Endothelial cell of umbilical vein (primary cell): ENCODE measurements around the gene ZNF273. TPM values are rescaled to one million over a fixed set of nuclear protein-coding genes. Genes with fewer than 3 reads are reported as not detected.
A peak's percentile ranks its signal among the peaks of the same experiment; 100 is the strongest.

Experiments
- BruUV-seq: library from RNA; stranded (reverse); fragments of 400-500 nt; replicated peaks from 2 replicates; lab custom pipeline; 2021; lab: Mats Ljungman, UMichigan
- CTCF ChIA-PET: fragments of 300-600, 350-600 bp; sonication (Branson Sonifier 250); formaldehyde crosslinking; loops from one replicate; lab custom pipeline; 2021; ENCODE audit warnings: antibody characterized with exemption, inconsistent platforms; lab: Charles Lee
- POLR2A ChIA-PET: fragments of 300-600, 350-600 bp; sonication (Branson Sonifier 250); formaldehyde crosslinking; loops from one replicate; lab custom pipeline; 2021; ENCODE audit warnings: antibody characterized with exemption, inconsistent platforms; lab: Charles Lee
- DNase-seq: peaks from one replicate; pipeline ENCODE4 v3.0.0-alpha.2; 2011; ENCODE audit warnings: low read depth, low spot score
- FAIRE-seq: peaks from 2 replicates; lab custom pipeline; 2011; peaks lifted over from hg19 to GRCh38; lab: Jason Lieb, UNC
- H2AFZ ChIP-seq: 2 replicates; pipeline ENCODE4 v1.6.0; 2012; ENCODE audit warnings: low read depth, low read length, control low read depth, inconsistent platforms
- H3K27ac ChIP-seq: 2 replicates; pipeline ENCODE4 v1.5.1; 2011; ENCODE audit warnings: low read depth, mild to moderate bottlenecking, control low read depth, low read length, moderate library complexity; ENCODE audit not compliant: insufficient read depth
- H3K27me3 ChIP-seq, 2 experiments: 2 replicates each; pipeline versions ENCODE4 v1.6.0 to v1.6.1; 2011; ENCODE audit warnings: low read length in 2 of 2, mixed read lengths in 1 of 2; ENCODE audit not compliant: control insufficient read depth in 2 of 2, insufficient read depth in 2 of 2
- H3K36me3 ChIP-seq, 2 experiments: 2 replicates in 1 of 2; 3 replicates in 1 of 2; pipeline ENCODE4 v1.5.1; 2011; ENCODE audit warnings: low read length in 2 of 2, mild to moderate bottlenecking in 1 of 2, moderate library complexity in 1 of 2; ENCODE audit not compliant: control insufficient read depth in 2 of 2, insufficient read depth in 2 of 2; ENCODE audit errors: extremely low read depth in 1 of 2
- H3K4me1 ChIP-seq: 3 replicates; pipeline ENCODE4 v1.5.1; 2011; ENCODE audit warnings: mild to moderate bottlenecking, low read length; ENCODE audit not compliant: control insufficient read depth, insufficient read depth; ENCODE audit errors: extremely low read depth
- H3K4me2 ChIP-seq: 2 replicates; pipeline ENCODE4 v1.6.1; 2011; ENCODE audit warnings: low read length, control low read depth, mixed read lengths; ENCODE audit not compliant: insufficient read depth
- H3K4me3 ChIP-seq, 3 experiments: fragments of 200-600 bp in 1 of 3; sonication (generic), shearing (Covaris generic) in 1 of 3; replicated peaks in 1 of 3; 2 replicates each; pipeline ENCODE4 v1.5.1; 2011 to 2016; ENCODE audit warnings: control low read depth in 3 of 3, low read length in 3 of 3, mild to moderate bottlenecking in 2 of 3, inconsistent platforms in 1 of 3, low read depth in 1 of 3, moderate library complexity in 1 of 3; ENCODE audit not compliant: insufficient read depth in 1 of 3
- H3K79me2 ChIP-seq: 2 replicates; pipeline ENCODE4 v1.6.0; 2012; ENCODE audit warnings: low read length, inconsistent platforms; ENCODE audit not compliant: control insufficient read depth, insufficient read depth
- H3K9ac ChIP-seq: replicated peaks from 2 replicates; pipeline ENCODE3; 2011; ENCODE audit warnings: low read length, control low read depth; ENCODE audit not compliant: insufficient read depth; ENCODE audit errors: extremely low read depth
- H3K9me1 ChIP-seq: replicated peaks from 3 replicates; pipeline ENCODE4 v1.6.0; 2011; ENCODE audit warnings: mild to moderate bottlenecking, low read length; ENCODE audit not compliant: control insufficient read depth, insufficient read depth; ENCODE audit errors: extremely low read depth
- H3K9me3 ChIP-seq: replicated peaks from 2 replicates; pipeline ENCODE4 v1.5.1; 2012; ENCODE audit warnings: low read length, inconsistent platforms; ENCODE audit not compliant: control insufficient read depth, insufficient read depth
- H4K20me1 ChIP-seq: replicated peaks from 2 replicates; pipeline ENCODE3; 2011; ENCODE audit warnings: mild to moderate bottlenecking, low read length; ENCODE audit not compliant: control insufficient read depth, insufficient read depth; ENCODE audit errors: extremely low read depth
- EZH2 ChIP-seq: IDR thresholded peaks from 2 replicates; pipeline ENCODE4 v1.6.1; 2012; ENCODE audit warnings: borderline replicate concordance, low read depth, mild to moderate bottlenecking, moderate library complexity, low read length, inconsistent platforms; ENCODE audit not compliant: severe bottlenecking
- FOS ChIP-seq: IDR thresholded peaks from 2 replicates; pipeline ENCODE4 v1.6.1; 2011; ENCODE audit warnings: mild to moderate bottlenecking, low read length, moderate library complexity, borderline replicate concordance; ENCODE audit not compliant: insufficient read depth
- GATA2 ChIP-seq: IDR thresholded peaks from 2 replicates; pipeline ENCODE4 v1.7.0; 2011; ENCODE audit warnings: low read depth, mild to moderate bottlenecking, moderate library complexity, mixed read lengths, low read length; ENCODE audit not compliant: insufficient read length, insufficient read depth
- JUN ChIP-seq: IDR thresholded peaks from 2 replicates; pipeline ENCODE4 v1.6.1; 2011; ENCODE audit warnings: borderline replicate concordance, low read depth; ENCODE audit not compliant: insufficient read length, insufficient read depth
- MYC ChIP-seq: IDR thresholded peaks from one replicate; pipeline ENCODE4 v1.6.1; 2011; ENCODE audit warnings: mild to moderate bottlenecking, low read depth, low read length
- POLR2A ChIP-seq: IDR thresholded peaks from 2 replicates; pipeline ENCODE4 v1.6.1; 2012; ENCODE audit warnings: low read depth, mild to moderate bottlenecking, control low read depth, low read length
- POLR2AphosphoS5 ChIP-seq: IDR thresholded peaks from 2 replicates; pipeline ENCODE4 v1.6.1; 2012; ENCODE audit warnings: low read depth, mild to moderate bottlenecking, control low read depth, low read length, moderate library complexity; ENCODE audit not compliant: insufficient read depth
- dilution Hi-C: fragments of 300-500 bp; cut with MboI; formaldehyde crosslinking; loops from one replicate; pipeline ENCODE4 v1.15.0; 2019; ENCODE audit warnings: low sequenced_read_pairs; ENCODE audit not compliant: extremely low pct_ligation_motif_present
- intact Hi-C: fragments of 100-400 bp; cut with micrococcal nuclease; formaldehyde crosslinking; loops from one replicate; pipeline ENCODE4 v1.10.0; 2022
- polyA plus RNA-seq, 4 experiments: library from polyadenylated mRNA; depleted of rRNA in 3 of 4; stranded (reverse) in 3 of 4; unstranded in 1 of 4; fragments of >200 nt; gene quantifications; 2 replicates each; pipeline versions ENCODE4 v1.2.1 to v1.2.3, GENCODE V29; 2011 to 2012; ENCODE audit warnings: missing spikeins in 1 of 4
- total RNA-seq: library from RNA; stranded (reverse); gene quantifications from 2 replicates; pipeline ENCODE4 v1.2.3, GENCODE V29; 2021
- TF ChIP-seq, protein P1 (sequence below), 2 donors: IDR thresholded peaks; 1 replicate in 1 of 2; 2 replicates in 1 of 2; pipeline ENCODE4 v1.5.1; 2011; ENCODE audit warnings: low read length in 2 of 2, mild to moderate bottlenecking in 2 of 2, moderate library complexity in 2 of 2, control low read depth in 1 of 2, inconsistent platforms in 1 of 2, low read depth in 1 of 2; ENCODE audit not compliant: insufficient read depth in 1 of 2; ENCODE audit errors: extremely low read depth in 1 of 2
- TF ChIP-seq, protein P2 (sequence below): IDR thresholded peaks from 2 replicates; pipeline ENCODE4 v1.6.1; 2011; ENCODE audit not compliant: insufficient read depth, insufficient read length

The ZNF273 gene
- total and polyA plus RNA-seq, 2 donors (not counting 3 experiments of a cell fraction or from before 2014, with no cell fraction given): 1.4 to 4.1 TPM

DNA sequence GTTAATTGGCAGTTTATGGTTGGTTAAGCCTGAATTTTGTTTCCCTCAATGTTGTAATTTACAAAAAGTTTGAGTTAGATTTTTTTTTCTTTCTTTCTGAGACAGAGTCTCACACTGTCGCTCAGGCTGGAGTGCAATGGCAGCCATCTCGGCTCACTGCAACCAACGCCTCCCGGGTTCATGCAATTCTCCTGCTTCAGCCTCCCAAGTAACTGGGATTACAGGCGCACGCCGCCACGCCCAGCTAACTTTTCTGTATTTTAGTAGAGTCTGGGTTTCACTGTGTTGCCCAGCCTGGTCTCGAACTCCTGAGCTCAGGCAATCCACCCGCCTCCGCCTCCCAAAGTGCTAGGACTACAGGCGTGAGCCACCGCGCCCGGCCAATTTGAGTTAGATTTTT, 935 bp downstream of the ZNF273 start:
- Histone ChIP-seq H3K79me2 (peaks cover 19% of the 10 kb centered on the region), H4K20me1 (no peaks in the 10 kb centered on the region), H3K4me2 (peak overlapping the region; percentile 41), H3K27ac (no peak overlapping the region), H3K27me3 (no peaks in the 10 kb centered on the region), H3K9me1 (no peaks in the 10 kb centered on the region), H2AFZ (no peak overlapping the region), H3K9ac (no peak overlapping the region), H3K9me3 (no peaks in the 10 kb centered on the region), H3K4me1 (peaks cover 3% of the 10 kb centered on the region), H3K4me3 (peak overlapping the region in 2 of 3 experiments; percentile 76 to 96), H3K36me3 (no peaks in the 10 kb centered on the region)
- intact Hi-C loops (loop anchor here (10.0 kb wide), 2 partner anchors 101 to 109 kb away; partner anchors contain the start of genes ERV3-1 and ZNF138), dilution Hi-C loops (no loop called here)
- POLR2A ChIA-PET: interaction anchor here (1.1 kb wide), 1 partner anchor 103 kb away, joined by 4 read pairs; the partner anchor contains the start of gene ERV3-1
- TF ChIP-seq FOS (no peak), POLR2A (no peak)
- TF ChIP-seq, protein P1, sequence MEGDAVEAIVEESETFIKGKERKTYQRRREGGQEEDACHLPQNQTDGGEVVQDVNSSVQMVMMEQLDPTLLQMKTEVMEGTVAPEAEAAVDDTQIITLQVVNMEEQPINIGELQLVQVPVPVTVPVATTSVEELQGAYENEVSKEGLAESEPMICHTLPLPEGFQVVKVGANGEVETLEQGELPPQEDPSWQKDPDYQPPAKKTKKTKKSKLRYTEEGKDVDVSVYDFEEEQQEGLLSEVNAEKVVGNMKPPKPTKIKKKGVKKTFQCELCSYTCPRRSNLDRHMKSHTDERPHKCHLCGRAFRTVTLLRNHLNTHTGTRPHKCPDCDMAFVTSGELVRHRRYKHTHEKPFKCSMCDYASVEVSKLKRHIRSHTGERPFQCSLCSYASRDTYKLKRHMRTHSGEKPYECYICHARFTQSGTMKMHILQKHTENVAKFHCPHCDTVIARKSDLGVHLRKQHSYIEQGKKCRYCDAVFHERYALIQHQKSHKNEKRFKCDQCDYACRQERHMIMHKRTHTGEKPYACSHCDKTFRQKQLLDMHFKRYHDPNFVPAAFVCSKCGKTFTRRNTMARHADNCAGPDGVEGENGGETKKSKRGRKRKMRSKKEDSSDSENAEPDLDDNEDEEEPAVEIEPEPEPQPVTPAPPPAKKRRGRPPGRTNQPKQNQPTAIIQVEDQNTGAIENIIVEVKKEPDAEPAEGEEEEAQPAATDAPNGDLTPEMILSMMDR (IDR thresholded peaks at IDR 0.05; ENCODE audit: extremely low read depth in 1 of 2, insufficient read depth in 1 of 2, low read depth in 1 of 2, low read length in 2 of 2): no peak
- TF ChIP-seq, protein P2, sequence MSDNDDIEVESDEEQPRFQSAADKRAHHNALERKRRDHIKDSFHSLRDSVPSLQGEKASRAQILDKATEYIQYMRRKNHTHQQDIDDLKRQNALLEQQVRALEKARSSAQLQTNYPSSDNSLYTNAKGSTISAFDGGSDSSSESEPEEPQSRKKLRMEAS: no peak
- DNase-seq (no peak), FAIRE-seq (no peak)
- BruUV-seq: no TSS peak
- CTCF ChIA-PET: interaction anchor here (1.4 kb wide), 1 partner anchor 16 kb away, joined by 3 read pairs; no protein-coding TSS in a partner anchor

DNA sequence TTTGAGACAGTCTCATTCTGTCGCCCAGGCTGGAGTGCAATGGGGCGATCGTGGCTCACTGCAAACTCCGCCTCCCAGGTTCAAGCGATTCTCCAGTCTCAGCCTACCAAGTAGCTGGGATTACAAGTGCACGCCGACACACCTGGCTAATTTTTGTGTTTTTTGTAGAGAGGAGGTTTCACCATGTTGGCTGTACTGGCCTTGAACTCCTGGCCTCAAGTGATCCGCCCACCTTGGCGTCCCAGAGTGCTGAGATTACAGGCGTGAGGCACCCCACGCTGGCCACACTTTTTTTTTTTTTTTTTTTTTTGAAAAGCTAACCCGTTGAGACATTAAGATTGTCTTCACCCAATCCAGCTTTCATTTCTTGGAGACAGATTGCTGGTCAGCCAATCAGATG, 2.1 kb downstream of the ZNF273 start:
- Histone ChIP-seq H3K27me3 (no peaks in the 10 kb centered on the region), H3K4me2 (no peak overlapping the region), H3K9ac (no peak overlapping the region), H2AFZ (no peak overlapping the region), H3K4me3 (no peak overlapping the region), H3K9me1 (no peaks in the 10 kb centered on the region), H3K36me3 (no peaks in the 10 kb centered on the region), H3K27ac (no peak overlapping the region), H3K79me2 (peaks cover 27% of the 10 kb centered on the region), H4K20me1 (no peaks in the 10 kb centered on the region), H3K9me3 (no peaks in the 10 kb centered on the region), H3K4me1 (peaks cover 3% of the 10 kb centered on the region)
- DNase-seq: no peak
- FAIRE-seq: no peak
- dilution Hi-C loops (no loop called here), intact Hi-C loops (loop anchor here (10.0 kb wide), 2 partner anchors 100 to 110 kb away; partner anchors contain the start of genes ERV3-1 and ZNF138)
- ChIA-PET CTCF (no interaction called here), POLR2A (interaction anchor here (0.6 kb wide), 1 partner anchor 342 kb away, joined by 4 read pairs; the partner anchor contains the start of gene ZNF680)
- no TSS peak for BruUV-seq
- no peak for TF ChIP-seq JUN
- TF ChIP-seq MYC: no peak
- TF ChIP-seq POLR2A: no peak
- TF ChIP-seq EZH2: no peak
- TF ChIP-seq POLR2AphosphoS5: no peak
- TF ChIP-seq FOS: no peak
- TF ChIP-seq GATA2: no peak
- TF ChIP-seq, protein P2: no peak
- TF ChIP-seq, protein P1 (IDR thresholded peaks at IDR 0.05; ENCODE audit: extremely low read depth in 1 of 2, insufficient read depth in 1 of 2, low read depth in 1 of 2, low read length in 2 of 2): no peak
